HepG2 (cell line): ENCODE results near the gene BLOC1S4. TPM values are rescaled to one million over a fixed set of nuclear protein-coding genes. Genes with fewer than 3 reads are reported as not detected.

Experiments used
- CEBPB ChIP-seq: IDR thresholded peaks from 2 replicates; pipeline ENCODE4 v1.6.1; 2011; ENCODE audit warnings: low read depth, low read length, improper control_type of control experiment, borderline replicate concordance
- CENPX ChIP-seq: sonication (generic); formaldehyde crosslinking; IDR thresholded peaks from 2 replicates; pipeline ENCODE4 v1.9.0; 2021; ENCODE audit warnings: mild to moderate bottlenecking, missing genetic modification reagents, moderate library complexity
- CTCF ChIP-seq: sonication (generic); formaldehyde crosslinking; IDR thresholded peaks from 2 replicates; pipeline ENCODE4 v1.5.0; 2020; ENCODE audit warnings: mild to moderate bottlenecking, missing genetic modification reagents, moderate library complexity
- FOXA3 ChIP-seq: IDR thresholded peaks from 2 replicates; pipeline ENCODE4 v1.6.1; 2016; ENCODE audit warnings: missing genetic modification reagents, missing compliant biosample characterization
- FOXK2 ChIP-seq: fragments of 450-650 bp; IDR thresholded peaks from 2 replicates; pipeline ENCODE4 v1.6.1; 2016
- HCFC1 ChIP-seq: fragments of 150-350 bp; IDR thresholded peaks from 2 replicates; pipeline ENCODE4 v1.6.1; 2014; ENCODE audit warnings: low read depth, low read length
- NR2F2 ChIP-seq: IDR thresholded peaks from 2 replicates; pipeline ENCODE4 v1.6.1; 2012; ENCODE audit warnings: low read depth, inconsistent platforms, borderline replicate concordance
- PLRG1 ChIP-seq: fragments of 450-650 bp; conservative IDR thresholded peaks from 2 replicates; pipeline ENCODE4 v1.6.1; 2016
- RAD21 ChIP-seq: fragments of 450-650 bp; formaldehyde crosslinking; IDR thresholded peaks from 2 replicates; pipeline ENCODE4 v1.5.0; 2020; ENCODE audit warnings: mild to moderate bottlenecking
- SKI ChIP-seq: fragments of 450-650 bp; IDR thresholded peaks from one replicate; pipeline ENCODE4 v1.6.1; 2018; ENCODE audit warnings: mild to moderate bottlenecking; ENCODE audit not compliant: partially characterized antibody
- SNAPC4 ChIP-seq: sonication (generic); formaldehyde crosslinking; IDR thresholded peaks from 2 replicates; pipeline ENCODE4 v1.4.0; 2020; ENCODE audit warnings: mild to moderate bottlenecking, missing genetic modification reagents
- SOX6 ChIP-seq, 2 experiments: fragments of 450-650 bp in 1 of 2; sonication (generic) in 1 of 2; formaldehyde crosslinking in 1 of 2; IDR thresholded peaks; 2 replicates each; pipeline versions ENCODE4 v1.4.0 to v1.6.1; 2017 to 2020; ENCODE audit warnings: antibody characterized with exemption in 1 of 2, mild to moderate bottlenecking in 1 of 2, missing genetic modification reagents in 1 of 2
- ZFY ChIP-seq: sonication (generic); formaldehyde crosslinking; IDR thresholded peaks from 2 replicates; pipeline ENCODE4 v1.4.0; 2020; ENCODE audit warnings: missing genetic modification reagents
- ZNF564 ChIP-seq: sonication (generic); formaldehyde crosslinking; IDR thresholded peaks from 2 replicates; pipeline ENCODE4 v1.8.1; 2023; ENCODE audit warnings: mild to moderate bottlenecking, missing genetic modification reagents
- ZNF614 ChIP-seq: IDR thresholded peaks from 2 replicates; pipeline ENCODE4 v1.6.1; 2018; ENCODE audit warnings: missing biosample characterization, missing genetic modification reagents, inconsistent platforms, borderline replicate concordance
- ZNF816 ChIP-seq: sonication (generic); formaldehyde crosslinking; IDR thresholded peaks from 2 replicates; pipeline ENCODE4 v1.8.0; 2022; ENCODE audit warnings: missing genetic modification reagents, mild to moderate bottlenecking, borderline replicate concordance
- polyA plus RNA-seq, 8 experiments: library from polyadenylated mRNA; depleted of rRNA in 3 of 8; stranded (reverse) in 7 of 8; unstranded in 1 of 8; fragments of >200 nt; fragmentation: Illumina TruSeq in 4 of 8; extraction: Trizol in 4 of 8; gene quantifications; 2 replicates each; pipeline versions ENCODE4 v1.2.1 to v1.2.3, GENCODE V29; 2011 to 2016; ENCODE audit warnings: low read depth in 4 of 8, missing spikeins in 1 of 8, mixed read lengths in 1 of 8; ENCODE audit not compliant: insufficient read depth in 1 of 8
- total RNA-seq, 5 experiments: library from RNA; depleted of rRNA; stranded (reverse); fragments of >200 nt; fragmentation: Illumina TruSeq; extraction: Trizol; gene quantifications; 2 replicates each; pipeline ENCODE4 v1.2.3, GENCODE V29; 2016; ENCODE audit warnings: low read depth in 1 of 5
- TF ChIP-seq, protein P1 (sequence below): sonication (generic); formaldehyde crosslinking; IDR thresholded peaks from 2 replicates; pipeline ENCODE4 v1.5.0; 2020; ENCODE audit warnings: mild to moderate bottlenecking, missing genetic modification reagents, borderline replicate concordance

Gene BLOC1S4
- total and polyA plus RNA-seq, 2 of the 13 experiments (the other 11 are each of a cell fraction or from before 2014, with no cell fraction given): 15.5 to 20.9 TPM

DNA sequence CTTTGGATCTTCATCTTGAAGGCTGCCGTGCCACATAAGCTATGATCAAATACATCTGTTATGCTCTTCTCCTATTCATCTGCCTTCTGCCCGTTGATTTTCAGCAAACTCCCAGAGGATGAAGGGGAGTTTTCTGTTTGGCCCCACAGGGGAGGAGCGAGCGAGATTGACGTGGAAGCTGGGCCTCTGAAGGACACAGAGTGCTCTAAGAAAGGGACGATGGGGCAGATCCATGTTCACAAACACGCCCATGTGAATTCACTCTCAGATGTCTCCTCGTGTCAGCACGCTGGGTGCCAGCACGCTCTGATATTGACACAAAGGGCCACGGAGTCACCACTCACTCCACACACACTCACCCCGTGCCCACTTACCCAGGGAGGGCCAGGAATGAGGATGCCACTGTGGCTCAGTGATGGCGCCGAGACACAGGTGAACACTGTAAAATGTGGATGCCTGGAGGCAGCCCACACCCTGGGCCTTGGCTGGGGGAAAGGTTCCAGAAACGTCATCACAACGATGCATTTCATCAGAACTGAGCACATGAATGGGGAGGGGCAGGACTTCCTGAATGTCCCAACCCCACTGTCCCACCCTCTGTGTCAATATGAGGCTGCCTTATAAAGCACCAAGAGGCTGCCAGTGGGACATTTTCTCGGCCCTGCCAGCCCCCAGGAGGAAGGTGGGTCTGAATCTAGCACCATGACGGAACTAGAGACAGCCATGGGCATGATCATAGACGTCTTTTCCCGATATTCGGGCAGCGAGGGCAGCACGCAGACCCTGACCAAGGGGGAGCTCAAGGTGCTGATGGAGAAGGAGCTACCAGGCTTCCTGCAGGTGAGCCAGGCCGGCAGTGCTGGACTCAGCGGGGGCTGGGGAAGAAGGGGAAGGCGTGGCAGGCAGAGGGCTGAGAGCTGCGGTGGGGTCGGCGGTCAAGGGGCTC is 22.5 kb upstream of the BLOC1S4 start, which contains the start of gene S100P (continued):
- TF ChIP-seq CTCF (CRISPR knock-in tag): no peak
- TF ChIP-seq ZFY (CRISPR knock-in tag): peak; percentile 73; the same call in 1 of the 2 replicates
- no peak for TF ChIP-seq NR2F2
- peak; percentile 99 for TF ChIP-seq FOXA3
- TF ChIP-seq, protein P1, sequence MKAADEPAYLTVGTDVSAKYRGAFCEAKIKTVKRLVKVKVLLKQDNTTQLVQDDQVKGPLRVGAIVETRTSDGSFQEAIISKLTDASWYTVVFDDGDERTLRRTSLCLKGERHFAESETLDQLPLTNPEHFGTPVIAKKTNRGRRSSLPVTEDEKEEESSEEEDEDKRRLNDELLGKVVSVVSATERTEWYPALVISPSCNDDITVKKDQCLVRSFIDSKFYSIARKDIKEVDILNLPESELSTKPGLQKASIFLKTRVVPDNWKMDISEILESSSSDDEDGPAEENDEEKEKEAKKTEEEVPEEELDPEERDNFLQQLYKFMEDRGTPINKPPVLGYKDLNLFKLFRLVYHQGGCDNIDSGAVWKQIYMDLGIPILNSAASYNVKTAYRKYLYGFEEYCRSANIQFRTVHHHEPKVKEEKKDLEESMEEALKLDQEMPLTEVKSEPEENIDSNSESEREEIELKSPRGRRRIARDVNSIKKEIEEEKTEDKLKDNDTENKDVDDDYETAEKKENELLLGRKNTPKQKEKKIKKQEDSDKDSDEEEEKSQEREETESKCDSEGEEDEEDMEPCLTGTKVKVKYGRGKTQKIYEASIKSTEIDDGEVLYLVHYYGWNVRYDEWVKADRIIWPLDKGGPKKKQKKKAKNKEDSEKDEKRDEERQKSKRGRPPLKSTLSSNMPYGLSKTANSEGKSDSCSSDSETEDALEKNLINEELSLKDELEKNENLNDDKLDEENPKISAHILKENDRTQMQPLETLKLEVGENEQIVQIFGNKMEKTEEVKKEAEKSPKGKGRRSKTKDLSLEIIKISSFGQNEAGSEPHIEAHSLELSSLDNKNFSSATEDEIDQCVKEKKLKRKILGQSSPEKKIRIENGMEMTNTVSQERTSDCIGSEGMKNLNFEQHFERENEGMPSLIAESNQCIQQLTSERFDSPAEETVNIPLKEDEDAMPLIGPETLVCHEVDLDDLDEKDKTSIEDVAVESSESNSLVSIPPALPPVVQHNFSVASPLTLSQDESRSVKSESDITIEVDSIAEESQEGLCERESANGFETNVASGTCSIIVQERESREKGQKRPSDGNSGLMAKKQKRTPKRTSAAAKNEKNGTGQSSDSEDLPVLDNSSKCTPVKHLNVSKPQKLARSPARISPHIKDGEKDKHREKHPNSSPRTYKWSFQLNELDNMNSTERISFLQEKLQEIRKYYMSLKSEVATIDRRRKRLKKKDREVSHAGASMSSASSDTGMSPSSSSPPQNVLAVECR (CRISPR knock-in tag): peak; percentile 88; the same call in 1 of the 2 replicates
- no peak for TF ChIP-seq CENPX
- no peak for TF ChIP-seq ZNF564 (CRISPR knock-in tag)
- TF ChIP-seq FOXK2: no peak
- peak; percentile 76; the same call in 1 of the 2 replicates for TF ChIP-seq SNAPC4 (CRISPR knock-in tag)
- peak; percentile 44 for TF ChIP-seq SKI
- TF ChIP-seq ZNF614 (CRISPR knock-in tag): no peak; the same call in 1 of the 2 replicates
- no peak for TF ChIP-seq HCFC1
- TF ChIP-seq ZNF816 (CRISPR knock-in tag): peak; percentile 81
- TF ChIP-seq SOX6 (IDR thresholded peaks at IDR 0.05): no peak
- TF ChIP-seq SOX6 (CRISPR knock-in tag; IDR thresholded peaks at IDR 0.05): peak; percentile 92
- TF ChIP-seq RAD21: no peak
- TF ChIP-seq CEBPB: peak; percentile 91
- TF ChIP-seq PLRG1: no peak
